HEK293 (cell line): ENCODE results near the gene MBD4.
"Not testable (repeated sequence)": the region's sequence is repeated elsewhere in the genome, so short reads cannot be mapped to it uniquely, and the experiment has no call there.

Source experiments
- CTCF ChIA-PET: fragments of 350-600 bp; formaldehyde crosslinking; extraction: SDS; loops from one replicate; lab custom pipeline; 2021; ENCODE audit warnings: antibody characterized with exemption; lab: Yijun Ruan, JAX
- POLR2A ChIA-PET: fragments of 300-600 bp; formaldehyde crosslinking; extraction: SDS; loops from one replicate; lab custom pipeline; 2020; ENCODE audit warnings: antibody characterized with exemption, inconsistent platforms; lab: Yijun Ruan, JAX
- H3K27ac ChIP-seq: fragments of 200-500 bp; sonication (Bioruptor generic); 2 replicates; pipeline ENCODE4 v1.5.1; 2014; ENCODE audit warnings: low read depth, low read length, control low read depth, inconsistent platforms; ENCODE audit errors: extremely low read depth
- H3K36me3 ChIP-seq, 2 experiments: fragments of 200-500 bp in 1 of 2; sonication (Bioruptor generic) in 1 of 2; 1 replicate in 1 of 2; 2 replicates in 1 of 2; pipeline ENCODE4 v1.5.1; 2014 to 2017; ENCODE audit warnings: inconsistent platforms in 2 of 2, low read length in 2 of 2; ENCODE audit not compliant: control insufficient read depth in 2 of 2, insufficient read depth in 1 of 2
- H3K4me1 ChIP-seq: fragments of 200-500 bp; sonication (Bioruptor generic); 2 replicates; pipeline ENCODE4 v1.5.1; 2014; ENCODE audit warnings: mild to moderate bottlenecking, low read length, inconsistent platforms; ENCODE audit not compliant: control insufficient read depth, insufficient read depth
- H3K4me3 ChIP-seq: 2 replicates; pipeline ENCODE4 v1.5.1; 2011; ENCODE audit warnings: low read depth, mild to moderate bottlenecking, control low read depth, low read length, moderate library complexity
- H3K9me3 ChIP-seq: fragments of 200-500 bp; sonication (Bioruptor generic); 2 replicates; pipeline ENCODE4 v1.5.1; 2014; ENCODE audit warnings: low read depth, low read length, inconsistent platforms; ENCODE audit not compliant: control insufficient read depth, insufficient read depth
- ATF2 ChIP-seq: fragments of 450-650 bp; formaldehyde crosslinking; IDR thresholded peaks from 2 replicates; pipeline ENCODE4 v1.5.1; 2016; ENCODE audit warnings: missing biosample characterization, missing genetic modification characterization, low read depth
- BCL11B ChIP-seq: fragments of 450-650 bp; formaldehyde crosslinking; IDR thresholded peaks from 2 replicates; pipeline ENCODE4 v1.5.1; 2016; ENCODE audit warnings: low read depth, missing biosample characterization, missing genetic modification characterization
- EGR2 ChIP-seq: fragments of 450-650 bp; formaldehyde crosslinking; IDR thresholded peaks from 2 replicates; pipeline ENCODE4 v1.5.1; 2016; ENCODE audit warnings: low read depth, missing biosample characterization, missing genetic modification characterization
- GLIS2 ChIP-seq: fragments of 450-650 bp; formaldehyde crosslinking; IDR thresholded peaks from 2 replicates; pipeline ENCODE4 v1.5.1; 2016; ENCODE audit warnings: missing biosample characterization, missing genetic modification characterization
- MZF1 ChIP-seq: fragments of 450-650 bp; formaldehyde crosslinking; IDR thresholded peaks from 2 replicates; pipeline ENCODE4 v1.5.1; 2017; ENCODE audit warnings: missing biosample characterization, missing genetic modification characterization, borderline replicate concordance
- RBAK ChIP-seq: fragments of 450-650 bp; formaldehyde crosslinking; IDR thresholded peaks from 2 replicates; pipeline ENCODE4 v1.5.1; 2016; ENCODE audit warnings: missing biosample characterization, missing genetic modification characterization
- TCF7L2 ChIP-seq: IDR thresholded peaks from 2 replicates; pipeline ENCODE4 v1.6.1; 2011; ENCODE audit warnings: low read depth, mild to moderate bottlenecking, inconsistent platforms, low read length, moderate library complexity, borderline replicate concordance
- ZBTB1 ChIP-seq: fragments of 450-650 bp; formaldehyde crosslinking; IDR thresholded peaks from 2 replicates; pipeline ENCODE4 v1.5.1; 2016; ENCODE audit warnings: missing biosample characterization, missing genetic modification characterization
- ZFHX2 ChIP-seq: fragments of 450-650 bp; formaldehyde crosslinking; conservative IDR thresholded peaks from 2 replicates; pipeline ENCODE4 v1.5.1; 2016; ENCODE audit warnings: missing biosample characterization, missing genetic modification characterization
- ZNF10 ChIP-seq: fragments of 450-650 bp; formaldehyde crosslinking; IDR thresholded peaks from 2 replicates; pipeline ENCODE4 v1.5.1; 2017; ENCODE audit warnings: missing biosample characterization, missing genetic modification characterization
- ZNF202 ChIP-seq: fragments of 450-650 bp; formaldehyde crosslinking; IDR thresholded peaks from 2 replicates; pipeline ENCODE4 v1.5.1; 2016; ENCODE audit warnings: missing biosample characterization, missing genetic modification characterization, borderline replicate concordance
- ZNF335 ChIP-seq: fragments of 450-650 bp; formaldehyde crosslinking; conservative IDR thresholded peaks from 2 replicates; pipeline ENCODE4 v1.5.1; 2016; ENCODE audit warnings: missing biosample characterization, missing genetic modification characterization
- ZNF341 ChIP-seq: fragments of 450-650 bp; formaldehyde crosslinking; IDR thresholded peaks from 2 replicates; pipeline ENCODE4; 2016; ENCODE audit warnings: low read depth, missing biosample characterization, missing genetic modification characterization
- ZNF37A ChIP-seq: fragments of 450-650 bp; IDR thresholded peaks from 2 replicates; pipeline ENCODE4 v1.5.1; 2018; ENCODE audit warnings: missing biosample characterization, missing genetic modification characterization
- ZNF391 ChIP-seq: fragments of 450-650 bp; formaldehyde crosslinking; IDR thresholded peaks from 2 replicates; pipeline ENCODE4 v1.5.1; 2016; ENCODE audit warnings: low read depth, missing biosample characterization, missing genetic modification characterization, borderline replicate concordance
- ZNF510 ChIP-seq: fragments of 450-650 bp; formaldehyde crosslinking; IDR thresholded peaks from 2 replicates; pipeline ENCODE4 v1.5.1; 2018; ENCODE audit warnings: mild to moderate bottlenecking, missing genetic modification characterization, missing biosample characterization; ENCODE audit not compliant: insufficient replicate concordance
- ZNF544 ChIP-seq: fragments of 450-650 bp; formaldehyde crosslinking; IDR thresholded peaks from 2 replicates; pipeline ENCODE4 v1.5.0; 2017; ENCODE audit warnings: missing biosample characterization, missing genetic modification characterization
- ZNF585B ChIP-seq: fragments of 450-650 bp; formaldehyde crosslinking; IDR thresholded peaks from 2 replicates; pipeline ENCODE4 v1.5.1; 2016; ENCODE audit warnings: missing biosample characterization, missing genetic modification characterization
- ZNF639 ChIP-seq: fragments of 450-650 bp; formaldehyde crosslinking; IDR thresholded peaks from 2 replicates; pipeline ENCODE4 v1.5.1; 2016; ENCODE audit warnings: missing biosample characterization, missing genetic modification characterization
- ZNF747 ChIP-seq: fragments of 450-650 bp; formaldehyde crosslinking; IDR thresholded peaks from 2 replicates; pipeline ENCODE4 v1.5.1; 2016; ENCODE audit warnings: missing biosample characterization, missing genetic modification characterization
- ZNF76 ChIP-seq: fragments of 450-650 bp; formaldehyde crosslinking; IDR thresholded peaks from 2 replicates; pipeline ENCODE4; 2016; ENCODE audit warnings: low read depth, missing biosample characterization, missing genetic modification characterization, borderline replicate concordance
- ZNF785 ChIP-seq: fragments of 450-650 bp; formaldehyde crosslinking; IDR thresholded peaks from 2 replicates; pipeline ENCODE4 v1.5.1; 2016; ENCODE audit warnings: missing biosample characterization, missing genetic modification characterization
- ZNF792 ChIP-seq: fragments of 450-650 bp; formaldehyde crosslinking; IDR thresholded peaks from 2 replicates; pipeline ENCODE4 v1.5.1; 2016; ENCODE audit warnings: missing biosample characterization, missing genetic modification characterization
- TF ChIP-seq, protein P1 (sequence below): fragments of 450-650 bp; formaldehyde crosslinking; IDR thresholded peaks from 2 replicates; pipeline ENCODE4 v1.5.1; 2016; ENCODE audit warnings: missing biosample characterization, missing genetic modification characterization

The MBD4 gene

DNA sequence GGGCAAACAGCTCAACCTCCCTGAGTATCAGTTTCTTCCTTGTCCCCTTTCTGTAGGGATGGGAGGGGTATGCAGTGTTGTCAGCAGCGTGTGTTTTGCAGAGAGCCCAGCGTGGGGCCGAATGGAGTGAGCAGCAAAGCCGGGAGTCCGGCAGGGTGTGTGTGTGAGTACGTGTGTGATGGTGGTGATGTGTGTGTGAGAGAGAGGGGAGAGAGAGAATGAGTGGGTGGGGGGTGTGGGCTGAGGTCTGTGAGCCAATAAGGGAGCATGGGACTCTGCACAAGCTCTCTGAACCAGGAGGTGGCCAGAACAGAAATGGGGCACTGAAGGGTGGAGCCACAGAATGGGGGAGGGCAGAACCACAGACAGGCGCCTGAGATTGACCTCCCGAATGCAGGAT is 44.1 kb upstream of the MBD4 start:
- Histone ChIP-seq H3K9me3 (no peaks in the 10 kb centered on the region), H3K4me1 (no peaks in the 10 kb centered on the region), H3K4me3 (no peak overlapping the region), H3K27ac (no peak overlapping the region), H3K36me3 (peaks cover 0 to 38% of the 10 kb centered on the region in 2 experiments; a peak in 1 of 3 replicates)
- no peak for TF ChIP-seq ZNF335 (tag by site-specific recombination)
- TF ChIP-seq ZBTB1 (tag by site-specific recombination), result no peak
- no peak for TF ChIP-seq GLIS2 (tag by site-specific recombination)
- peak; percentile 81 for TF ChIP-seq EGR2 (tag by site-specific recombination)
- TF ChIP-seq ATF2, result no peak
- TF ChIP-seq ZNF585B (tag by site-specific recombination), result no peak
- peak; percentile 82 for TF ChIP-seq ZFHX2 (tag by site-specific recombination)
- TF ChIP-seq ZNF391 (tag by site-specific recombination), result no peak
- ChIA-PET POLR2A (no interaction called here), CTCF (no interaction called here)

DNA sequence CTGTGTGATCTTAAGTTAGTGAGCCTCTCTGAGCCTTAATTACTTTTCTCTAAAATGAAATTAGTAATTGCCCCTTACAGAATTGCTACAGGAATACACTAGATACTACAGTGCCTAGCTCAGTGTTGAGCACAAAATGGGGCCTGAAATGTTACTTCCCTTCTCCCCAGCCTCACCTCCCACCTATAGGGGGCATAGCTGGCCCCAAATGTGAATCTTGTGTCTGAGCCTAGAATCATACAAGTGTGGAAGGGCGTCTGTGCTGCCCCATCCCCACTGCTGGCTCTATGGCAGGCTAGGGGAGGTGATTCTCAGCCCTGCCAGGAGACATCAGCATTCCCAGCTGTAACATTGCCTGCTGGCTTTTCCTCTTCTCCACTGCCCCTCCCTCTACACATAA is 43.0 kb upstream of the MBD4 start:
- POLR2A ChIA-PET, result interaction anchor here (0.5 kb wide), 1 partner anchor 57 kb away, joined by 3 read pairs; no protein-coding TSS in a partner anchor

GRCh38 chr3:129481766-129482332 is 42.1 kb upstream of the MBD4 start:
- ChIA-PET POLR2A (interaction anchor here (0.6 kb wide), 1 partner anchor 80 kb away, joined by 4 read pairs; no protein-coding TSS in a partner anchor), CTCF (interaction anchor here (0.6 to 2.1 kb wide), 3 partner anchors 8 to 55 kb away, joined by 3 to 10 read pairs (median 4); no protein-coding TSS in a partner anchor)

More for the DNA sequence above, 43.0 kb upstream of the MBD4 start:
- no peak for TF ChIP-seq ZNF76
- TF ChIP-seq, protein P1, sequence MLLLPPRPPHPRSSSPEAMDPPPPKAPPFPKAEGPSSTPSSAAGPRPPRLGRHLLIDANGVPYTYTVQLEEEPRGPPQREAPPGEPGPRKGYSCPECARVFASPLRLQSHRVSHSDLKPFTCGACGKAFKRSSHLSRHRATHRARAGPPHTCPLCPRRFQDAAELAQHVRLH (tag by site-specific recombination), result no peak
- TF ChIP-seq ZNF544 (tag by site-specific recombination), result no peak
- TF ChIP-seq TCF7L2, result no peak
- TF ChIP-seq RBAK, result no peak
- TF ChIP-seq ZNF10 (tag by site-specific recombination), result no peak
- no peak for TF ChIP-seq BCL11B (tag by site-specific recombination)
- no peak for TF ChIP-seq GLIS2 (tag by site-specific recombination)
- H3K36me3 ChIP-seq, result peaks cover 0 to 42% of the 10 kb centered on the region in 2 experiments; a peak in 1 of 3 replicates
- no peak overlapping the region for H3K4me3 ChIP-seq
- no peaks in the 10 kb centered on the region for H3K4me1 ChIP-seq
- CTCF ChIA-PET, result interaction anchor here (0.5 to 1.1 kb wide), 6 partner anchors 9 to 447 kb away, joined by 3 to 4 read pairs (median 3); partner anchors contain the start of genes IFT122 and MBD4
- H3K9me3 ChIP-seq, result no peaks in the 10 kb centered on the region
- no peak overlapping the region for H3K27ac ChIP-seq

GRCh38 chr3:129481225-129481765 is 41.5 kb upstream of the MBD4 start:
- H3K36me3 ChIP-seq, result peaks cover 0 to 56% of the 10 kb centered on the region in 2 experiments; a peak in 1 of 3 replicates
- H3K4me3 ChIP-seq, H3K4me1 ChIP-seq, H3K27ac ChIP-seq, H3K9me3 ChIP-seq: not testable (repeated sequence)
- ChIA-PET POLR2A (interaction anchor here (0.6 kb wide), 1 partner anchor 79 kb away, joined by 4 read pairs; no protein-coding TSS in a partner anchor), CTCF (interaction anchor here (0.6 to 2.1 kb wide), 2 partner anchors 9 to 25 kb away, joined by 3 to 10 read pairs; no protein-coding TSS in a partner anchor)

More at GRCh38 chr3:129481766-129482332, 42.1 kb upstream of the MBD4 start:
- H3K4me1 ChIP-seq, result no peaks in the 10 kb centered on the region
- H3K27ac ChIP-seq, result no peak overlapping the region
- H3K36me3 ChIP-seq, result peaks cover 0 to 51% of the 10 kb centered on the region in 2 experiments; a peak in 1 of 3 replicates
- TF ChIP-seq ZNF510 (tag by site-specific recombination), result no peak
- TF ChIP-seq ZNF37A (tag by site-specific recombination), result no peak
- no peak for TF ChIP-seq ZNF792 (tag by site-specific recombination)
- no peak for TF ChIP-seq ZNF785 (tag by site-specific recombination)
- no peak for TF ChIP-seq ZNF747 (tag by site-specific recombination)
- TF ChIP-seq ZNF202 (tag by site-specific recombination), result no peak
- TF ChIP-seq ZNF639 (tag by site-specific recombination), result no peak
- no peak for TF ChIP-seq MZF1 (tag by site-specific recombination)
- no peak for TF ChIP-seq ZNF341 (tag by site-specific recombination)
- H3K9me3 ChIP-seq, result no peaks in the 10 kb centered on the region
- no peak overlapping the region for H3K4me3 ChIP-seq
